Measurements from ENCODE around the gene PHLDB1. TPM values are rescaled to one million over a fixed set of nuclear protein-coding genes. Genes with fewer than 3 reads are reported as not detected.

The PHLDB1 gene
- polyA plus RNA-seq, 3 donors, result 0.17 TPM; not detected in 2

DNA sequence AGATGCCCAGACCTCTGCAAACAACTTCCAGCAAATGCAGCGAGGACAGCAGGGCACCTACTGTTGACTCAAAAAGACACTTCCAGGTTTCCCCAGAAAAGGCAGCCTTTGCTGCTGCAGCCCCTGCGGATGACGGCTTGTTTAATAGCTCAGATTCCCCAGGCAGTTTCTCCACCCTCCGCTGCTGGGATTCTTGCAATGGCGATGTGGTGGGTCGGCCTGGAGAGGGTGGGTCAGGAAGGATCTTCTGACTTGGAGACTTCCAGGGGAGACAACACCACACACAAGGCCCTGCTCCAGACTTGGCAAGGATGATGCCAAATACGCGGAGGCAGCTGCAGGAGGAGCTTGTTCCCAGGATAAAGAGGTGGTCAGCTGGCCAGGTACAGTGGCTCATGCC lies 89.9 kb downstream of the PHLDB1 start:
- no peaks in the 10 kb centered on the region for H3K9me3 ChIP-seq (replicated peaks in 1 of 2; ENCODE audit: control insufficient read depth in 1 of 2, insufficient read depth in 1 of 2, low read length in 2 of 2)
- Mint-ChIP-seq H3K4me3 (no peak overlapping the region), H3K36me3 (peaks cover 3% of the 10 kb centered on the region in 2 donors), H3K27me3 (ENCODE audit: low read depth in 3 of 3) (peaks cover 1 to 8% (median 2%) of the 10 kb centered on the region in 3 donors), H3K9me3 (peaks cover 0 to 3% (median 0%) of the 10 kb centered on the region in 7 donors), H3K4me1 (peaks cover 39% of the 10 kb centered on the region), H3K27ac (no peak overlapping the region)
- peaks cover 10% of the 10 kb centered on the region for H3K79me2 ChIP-seq (ENCODE audit: insufficient read depth, low read length)
- H3K9ac ChIP-seq (ENCODE audit: insufficient read depth, low read length, poor library complexity, severe bottlenecking), result no peak overlapping the region
- H3K4me2 ChIP-seq (replicated peaks; ENCODE audit: extremely low read depth, low read length, poor library complexity, severe bottlenecking), result no peak overlapping the region
- H3K27ac ChIP-seq (ENCODE audit: low read depth in 1 of 2, low read length in 2 of 2), result no peak overlapping the region
- no peaks in the 10 kb centered on the region for H4K20me1 ChIP-seq (ENCODE audit: insufficient read depth, low read length)
- no peaks in the 10 kb centered on the region for H3K36me3 ChIP-seq (replicated peaks in 1 of 2; ENCODE audit: control insufficient read depth in 1 of 2, insufficient read depth in 2 of 2, low read length in 2 of 2)
- H3K27me3 ChIP-seq (ENCODE audit: control insufficient read depth in 2 of 2, insufficient read depth in 2 of 2, low read length in 2 of 2), result no peaks in the 10 kb centered on the region
- no peak for DNase-seq
- 100% methylated on average over 1 of the region's 8 CpGs for WGBS (ENCODE audit: insufficient coverage)
- intact Hi-C loops (cut with micrococcal nuclease), result no loop called here
- H2AFZ ChIP-seq (ENCODE audit: insufficient read depth, low read depth, low read length, poor library complexity, severe bottlenecking), result no peak overlapping the region
- H3K4me1 ChIP-seq (ENCODE audit: control insufficient read depth in 1 of 2, insufficient read depth in 2 of 2, low read length in 2 of 2), result peaks cover 49 to 50% of the 10 kb centered on the region in 2 donors
- no peak overlapping the region for H3K4me3 ChIP-seq (replicated peaks in 1 of 3; ENCODE audit: low read depth in 2 of 3, low read length in 3 of 3)
- TF ChIP-seq, protein P1, sequence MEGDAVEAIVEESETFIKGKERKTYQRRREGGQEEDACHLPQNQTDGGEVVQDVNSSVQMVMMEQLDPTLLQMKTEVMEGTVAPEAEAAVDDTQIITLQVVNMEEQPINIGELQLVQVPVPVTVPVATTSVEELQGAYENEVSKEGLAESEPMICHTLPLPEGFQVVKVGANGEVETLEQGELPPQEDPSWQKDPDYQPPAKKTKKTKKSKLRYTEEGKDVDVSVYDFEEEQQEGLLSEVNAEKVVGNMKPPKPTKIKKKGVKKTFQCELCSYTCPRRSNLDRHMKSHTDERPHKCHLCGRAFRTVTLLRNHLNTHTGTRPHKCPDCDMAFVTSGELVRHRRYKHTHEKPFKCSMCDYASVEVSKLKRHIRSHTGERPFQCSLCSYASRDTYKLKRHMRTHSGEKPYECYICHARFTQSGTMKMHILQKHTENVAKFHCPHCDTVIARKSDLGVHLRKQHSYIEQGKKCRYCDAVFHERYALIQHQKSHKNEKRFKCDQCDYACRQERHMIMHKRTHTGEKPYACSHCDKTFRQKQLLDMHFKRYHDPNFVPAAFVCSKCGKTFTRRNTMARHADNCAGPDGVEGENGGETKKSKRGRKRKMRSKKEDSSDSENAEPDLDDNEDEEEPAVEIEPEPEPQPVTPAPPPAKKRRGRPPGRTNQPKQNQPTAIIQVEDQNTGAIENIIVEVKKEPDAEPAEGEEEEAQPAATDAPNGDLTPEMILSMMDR (IDR thresholded peaks at IDR 0.05), result no peak

DNA sequence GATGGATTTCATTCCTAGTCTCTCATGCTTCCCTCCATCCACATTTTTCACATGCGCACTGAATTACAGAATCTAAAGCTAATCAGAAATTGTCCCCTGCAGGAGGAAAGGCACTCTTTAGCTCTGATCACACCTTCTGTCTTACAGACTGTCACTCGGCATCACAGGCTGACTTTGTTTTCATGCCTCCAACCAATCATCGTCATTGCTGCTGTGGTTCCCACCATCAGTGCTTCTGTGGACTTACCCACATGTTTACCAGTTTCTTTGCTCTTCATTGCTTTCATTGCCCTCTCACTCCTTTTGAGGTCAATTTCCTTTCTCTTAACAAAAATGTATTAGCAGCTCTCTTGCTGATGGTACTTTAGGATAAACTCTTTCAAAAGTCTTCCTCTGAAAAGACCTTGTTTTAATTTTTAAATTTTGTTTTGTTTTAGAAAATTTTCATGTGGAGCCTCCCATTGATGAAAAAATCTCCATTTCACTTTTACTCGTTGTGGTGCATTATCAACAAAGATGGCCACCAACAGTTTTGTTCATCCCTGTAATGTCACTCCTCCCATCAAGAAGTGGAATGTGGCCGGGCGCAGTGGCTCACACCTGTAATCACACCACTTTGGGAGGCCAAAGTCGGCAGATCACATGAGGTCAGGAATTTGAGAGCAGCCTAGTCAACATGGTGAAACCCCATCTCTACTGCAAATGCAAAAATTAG lies 92.2 kb downstream of the PHLDB1 start:
- Histone ChIP-seq H3K27ac (ENCODE audit: low read depth in 1 of 2, low read length in 2 of 2) (peak overlapping the region; percentile 83 to 86), H3K4me2 (replicated peaks; ENCODE audit: extremely low read depth, low read length, poor library complexity, severe bottlenecking) (peak overlapping the region; percentile 51), H3K27me3 (ENCODE audit: control insufficient read depth in 2 of 2, insufficient read depth in 2 of 2, low read length in 2 of 2) (no peaks in the 10 kb centered on the region), H4K20me1 (ENCODE audit: insufficient read depth, low read length) (no peaks in the 10 kb centered on the region), H2AFZ (ENCODE audit: insufficient read depth, low read depth, low read length, poor library complexity, severe bottlenecking) (no peak overlapping the region), H3K79me2 (ENCODE audit: insufficient read depth, low read length) (peaks cover 11% of the 10 kb centered on the region), H3K4me1 (ENCODE audit: control insufficient read depth in 1 of 2, insufficient read depth in 2 of 2, low read length in 2 of 2) (peaks cover 61 to 65% of the 10 kb centered on the region in 2 donors), H3K36me3 (replicated peaks in 1 of 2; ENCODE audit: control insufficient read depth in 1 of 2, insufficient read depth in 2 of 2, low read length in 2 of 2) (no peaks in the 10 kb centered on the region), H3K9me3 (replicated peaks in 1 of 2; ENCODE audit: control insufficient read depth in 1 of 2, insufficient read depth in 1 of 2, low read length in 2 of 2) (no peaks in the 10 kb centered on the region), H3K9ac (ENCODE audit: insufficient read depth, low read length, poor library complexity, severe bottlenecking) (no peak overlapping the region), H3K4me3 (replicated peaks in 1 of 3; ENCODE audit: low read depth in 2 of 3, low read length in 3 of 3) (peak overlapping the region in 1 of 3 experiments; percentile 13)
- Mint-ChIP-seq H3K4me3 (peak overlapping the region in 1 of 2 donors; percentile 4), H3K27ac (peak overlapping the region; percentile 88 to 99 (median 92)), H3K36me3 (peaks cover 3% of the 10 kb centered on the region in 2 donors), H3K27me3 (ENCODE audit: low read depth in 3 of 3) (peaks cover 0 to 8% (median 0%) of the 10 kb centered on the region in 3 donors), H3K4me1 (peaks cover 49% of the 10 kb centered on the region), H3K9me3 (peaks cover 0 to 3% (median 0%) of the 10 kb centered on the region in 7 donors)
- intact Hi-C loops (cut with micrococcal nuclease), result loop anchor here in 1 of 2 donors (10.0 kb wide), 1 partner anchor 95 kb away; the partner anchor contains the start of gene DDX6
- WGBS (ENCODE audit: insufficient coverage), result 94% methylated on average over 6 of the region's 7 CpGs
- TF ChIP-seq, protein P1 (IDR thresholded peaks at IDR 0.05), result no peak
- DNase-seq, result no peak

Data from CD14-positive monocyte (primary cell).